Left ventricle myocardium inferior (tissue), 1 donor: Measurements from ENCODE around the gene SNRPD3. TPM values are rescaled to one million over a fixed set of nuclear protein-coding genes. Genes with fewer than 3 reads are reported as not detected.

Experiments used
- DNase-seq: peaks from one replicate; pipeline ENCODE4 v3.0.0-alpha.2; 2020
- H3K27ac ChIP-seq: fragments of 200-600 bp; replicated peaks from 2 replicates; pipeline ENCODE4 v1.8.0; 2021
- H3K27me3 ChIP-seq: fragments of 200-600 bp; 2 replicates; pipeline ENCODE4 v1.8.0; 2021; ENCODE audit warnings: low read depth
- H3K36me3 ChIP-seq: fragments of 200-600 bp; 2 replicates; pipeline ENCODE4 v1.8.0; 2021
- H3K4me1 ChIP-seq: fragments of 200-600 bp; 2 replicates; pipeline ENCODE4 v1.8.0; 2021
- H3K4me3 ChIP-seq: fragments of 200-600 bp; 2 replicates; pipeline ENCODE4 v1.8.0; 2021; ENCODE audit warnings: mild to moderate bottlenecking, moderate library complexity
- H3K9me3 ChIP-seq: fragments of 200-600 bp; replicated peaks from 2 replicates; pipeline ENCODE4 v1.8.0; 2021
- CTCF ChIP-seq: fragments of 200-600 bp; IDR thresholded peaks from 2 replicates; pipeline ENCODE4 v1.8.0; 2021; ENCODE audit warnings: antibody characterized with exemption, mild to moderate bottlenecking, borderline replicate concordance
- intact Hi-C: fragments of 100-400 bp; cut with micrococcal nuclease; formaldehyde crosslinking; loops from one replicate; pipeline ENCODE4 v1.11.0; 2022
- long read RNA-seq: library from polyadenylated mRNA; unstranded; transcript quantifications from one replicate; pipeline ENCODE4 v2.0.0, GENCODE V29; 2021
- total RNA-seq: library from RNA; stranded (reverse); fragmentation: NEBNext Ultra II Directional; extraction: Animal tissue kit (Norgen Biotek cat#: 25700); gene quantifications from one replicate; pipeline ENCODE4 v1.2.1, GENCODE V29; 2021
- donor health status: DM: no; HTN: yes; CAD: no; lungs with severe emphysema.

The SNRPD3 gene
- total RNA-seq = 69.9 TPM
- long read RNA-seq, transcript SNRPD3-201 (4 exons, 1,763 nt) = major isoform, 42 of 44 reads
- long read RNA-seq, partial matches to known transcripts = 1 of 44 reads
- long read RNA-seq, other reads (novel, unspliced or antisense) = 1 of 44 reads

- no peaks in the 10 kb centered on the region for H3K9me3 ChIP-seq
- peak; percentile 100 for DNase-seq
- peaks cover 88% of the 10 kb centered on the region for H3K4me1 ChIP-seq
- TF ChIP-seq CTCF = peak; percentile 54
- no peaks in the 10 kb centered on the region for H3K27me3 ChIP-seq
- H3K4me3 ChIP-seq = peak within 1 kb of the TSS; percentile 97
- intact Hi-C loops = no loop called here
- peak within 1 kb of the TSS; percentile 94 for H3K27ac ChIP-seq
- peaks cover 32% of the 10 kb centered on the region for H3K36me3 ChIP-seq
Measured at GRCh38 chr22:24555165-24556039, at the start of gene SNRPD3. Gene SNRPD3, plus strand, starts transcription at chr22:24555999. Its CDS starts 1,676 bp downstream, at chr22:24557675.

- Histone ChIP-seq H3K27ac (no peak overlapping the region), H3K4me1 (peaks cover 33% of the 10 kb centered on the region), H3K27me3 (no peaks in the 10 kb centered on the region), H3K36me3 (no peaks in the 10 kb centered on the region), H3K4me3 (no peak overlapping the region), H3K9me3 (no peaks in the 10 kb centered on the region)
- DNase-seq = no peak
- intact Hi-C loops = no loop called here
- TF ChIP-seq CTCF = no peak
Measured at GRCh38 chr22:24506802-24507438, 48.9 kb upstream of the SNRPD3 start.

DNA sequence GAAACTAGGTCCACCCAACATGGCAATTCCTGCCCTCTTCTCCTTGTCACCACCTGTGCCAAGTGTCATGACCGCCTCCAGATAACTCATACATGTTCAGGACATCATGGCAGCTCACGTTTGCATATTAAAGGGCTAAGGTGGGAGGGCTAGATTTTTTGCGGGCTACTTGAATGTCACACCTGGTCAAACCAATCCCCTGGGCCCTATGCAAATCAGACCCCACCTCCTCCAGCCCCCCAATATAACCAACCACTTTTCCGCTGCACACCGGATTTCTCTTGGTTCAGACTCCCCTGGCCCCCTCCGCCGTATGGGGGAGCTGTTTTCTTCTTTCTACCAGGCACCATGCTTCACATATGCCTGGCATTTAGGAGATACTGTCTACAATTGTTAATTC is 48.1 kb upstream of the SNRPD3 start:
- TF ChIP-seq CTCF = no peak
- no peaks in the 10 kb centered on the region for H3K27me3 ChIP-seq
- no peak for DNase-seq
- no peak overlapping the region for H3K4me3 ChIP-seq
- intact Hi-C loops = no loop called here
- H3K4me1 ChIP-seq = peaks cover 34% of the 10 kb centered on the region
- H3K9me3 ChIP-seq = no peaks in the 10 kb centered on the region
- H3K36me3 ChIP-seq = no peaks in the 10 kb centered on the region
- H3K27ac ChIP-seq = no peak overlapping the region

- Histone ChIP-seq H3K36me3 (no peaks in the 10 kb centered on the region), H3K4me1 (peaks cover 34% of the 10 kb centered on the region), H3K27me3 (no peaks in the 10 kb centered on the region), H3K4me3 (no peak overlapping the region), H3K27ac (peak overlapping the region; percentile 50), H3K9me3 (no peaks in the 10 kb centered on the region)
- TF ChIP-seq CTCF = no peak
- DNase-seq = peak; percentile 25
- intact Hi-C loops = no loop called here
Measured at GRCh38 chr22:24510637-24511625, 44.9 kb upstream of the SNRPD3 start.

DNA sequence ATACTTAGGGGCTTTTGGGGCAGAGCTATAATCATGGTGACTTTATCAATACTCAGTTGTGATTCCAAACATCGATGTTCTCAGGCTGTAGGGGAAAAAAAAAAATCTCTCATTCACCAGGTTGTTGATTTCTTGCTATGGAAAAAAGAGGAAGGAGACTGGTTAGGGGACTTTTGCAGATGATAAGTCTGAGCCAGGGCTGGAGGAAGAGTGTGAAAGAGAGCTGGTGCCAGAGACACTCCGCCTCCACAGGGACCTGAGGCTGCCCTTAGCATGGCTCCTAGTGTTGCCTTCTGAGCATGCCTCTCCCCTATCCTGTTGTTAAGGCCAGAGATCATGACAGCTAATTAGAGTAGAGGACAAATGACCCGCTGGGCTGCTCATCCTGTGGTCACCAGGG is 43.8 kb upstream of the SNRPD3 start:
- intact Hi-C loops = no loop called here
- H3K27ac ChIP-seq = peak overlapping the region; percentile 15
- no peaks in the 10 kb centered on the region for H3K9me3 ChIP-seq
- no peaks in the 10 kb centered on the region for H3K27me3 ChIP-seq
- H3K4me1 ChIP-seq = peaks cover 29% of the 10 kb centered on the region
- no peaks in the 10 kb centered on the region for H3K36me3 ChIP-seq
- no peak for TF ChIP-seq CTCF
- H3K4me3 ChIP-seq = no peak overlapping the region
- no peak for DNase-seq
